NCI-H446 treated with DMSO at 0.1 percent for 48 hours (cell line): ENCODE measurements around the gene PRKN.

ENCODE experiments used
- DNase-seq: peaks from one replicate; lab custom pipeline; 2025; lab: John Stamatoyannopoulos, UW

Gene PRKN

GRCh38 chr6:161959072-161959471, 768.5 kb downstream of the PRKN start:
- no peak for DNase-seq

DNA sequence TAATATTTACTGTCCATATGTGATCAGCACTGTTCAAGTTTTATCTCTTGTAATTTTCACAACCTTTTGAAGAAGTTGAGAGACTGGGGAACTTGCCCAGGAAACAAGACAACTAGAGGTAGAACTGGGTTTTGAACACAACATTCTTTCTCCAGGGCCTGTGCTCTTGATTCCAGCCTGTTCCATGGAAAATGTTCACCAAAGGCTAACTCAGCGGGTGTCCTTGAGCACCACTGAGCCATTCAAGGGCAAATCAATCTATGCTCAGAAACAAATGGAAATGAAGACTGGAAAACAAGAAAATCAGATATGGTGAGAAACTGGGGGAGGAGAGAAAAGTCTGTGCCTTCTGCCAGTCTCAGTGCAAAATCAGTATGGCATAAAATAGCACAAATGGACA, 771.5 kb downstream of the PRKN start:
- no peak for DNase-seq

GRCh38 chr6:161954699-161955276, 772.8 kb downstream of the PRKN start:
- DNase-seq = no peak

- no peak for DNase-seq
Observed at GRCh38 chr6:161954077-161954476, 773.5 kb downstream of the PRKN start.

DNA sequence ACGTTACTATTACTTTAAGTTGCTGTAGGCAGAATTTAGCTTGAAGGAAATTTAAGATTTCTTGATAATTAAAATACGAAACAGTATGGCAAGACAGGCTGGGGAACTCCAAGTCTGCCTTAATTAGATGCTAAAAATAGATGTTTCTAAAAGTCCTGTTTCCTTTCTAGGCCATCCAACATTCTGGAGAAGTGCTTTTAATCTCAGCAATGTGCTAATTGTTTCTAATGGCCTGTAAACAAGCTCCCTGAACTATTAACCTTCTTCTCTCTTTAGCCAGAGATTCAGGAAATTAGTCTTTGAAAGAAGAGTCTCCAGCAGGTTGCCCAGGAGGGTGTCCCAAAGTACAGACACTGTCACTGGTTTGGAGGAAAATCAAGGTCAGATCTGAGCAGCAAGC, 776.4 kb downstream of the PRKN start:
- DNase-seq = no peak

GRCh38 chr6:161949531-161949930, 778.0 kb downstream of the PRKN start:
- DNase-seq = no peak

DNA sequence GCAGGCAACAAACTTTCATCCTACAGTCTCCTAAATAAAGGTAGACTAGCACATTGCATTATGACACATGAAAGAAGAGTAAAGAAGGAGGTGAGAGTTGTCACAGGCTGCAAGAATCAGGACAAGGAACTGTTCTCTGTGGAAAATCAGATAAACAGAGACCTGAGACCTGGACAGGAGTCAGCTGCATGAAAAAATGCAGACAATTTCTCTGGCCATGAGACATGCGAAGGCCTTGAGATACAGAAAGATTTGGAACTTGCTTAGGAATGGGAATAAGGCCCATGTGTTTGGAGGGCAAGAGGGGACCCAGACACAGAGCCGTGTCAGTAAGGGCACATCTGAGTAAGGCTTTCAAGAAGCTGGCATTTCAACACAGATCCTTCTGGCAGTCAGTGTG, 779.1 kb downstream of the PRKN start:
- DNase-seq = no peak

GRCh38 chr6:161947371-161947770, 780.2 kb downstream of the PRKN start:
- DNase-seq = no peak

DNA sequence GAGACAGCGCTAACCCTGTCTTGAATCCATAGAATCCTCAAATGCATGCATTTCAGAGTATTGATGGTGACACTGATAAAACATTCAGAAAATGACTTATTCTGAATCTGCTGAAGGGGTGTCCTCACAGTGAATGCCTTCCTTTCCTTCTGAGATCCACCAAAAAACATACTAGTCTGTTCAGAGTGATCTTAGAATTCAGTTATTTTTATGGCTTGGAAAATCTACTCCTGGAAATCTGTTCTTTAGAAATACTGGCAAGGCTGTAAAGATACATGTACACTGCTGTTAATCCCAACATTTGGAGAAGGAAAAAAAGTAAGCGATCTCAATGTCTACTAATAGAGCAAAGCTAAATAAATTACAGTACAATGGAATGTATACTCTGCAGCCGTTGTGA, 781.1 kb downstream of the PRKN start:
- DNase-seq = no peak

GRCh38 chr6:161943561-161943960, 784.0 kb downstream of the PRKN start:
- DNase-seq = no peak

DNA sequence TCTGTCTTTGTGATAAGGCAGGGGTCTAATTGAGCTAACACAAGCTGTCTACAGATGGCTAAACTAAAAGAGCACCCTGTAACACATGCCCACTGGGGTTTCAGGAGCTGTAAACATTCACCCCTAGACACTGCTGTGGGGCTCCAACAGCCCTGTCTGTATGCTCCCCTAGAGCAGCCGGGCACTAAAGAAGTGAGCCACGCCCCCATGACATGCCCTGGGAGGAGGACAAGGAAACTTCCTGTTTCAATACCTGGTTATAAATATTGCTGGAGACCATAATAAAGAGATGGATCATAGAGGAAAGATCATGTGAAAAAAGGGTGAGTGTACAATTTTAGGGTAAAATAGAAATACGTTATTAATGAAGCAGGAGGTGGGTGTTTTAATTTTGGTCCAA, 786.0 kb downstream of the PRKN start:
- DNase-seq = no peak

DNA sequence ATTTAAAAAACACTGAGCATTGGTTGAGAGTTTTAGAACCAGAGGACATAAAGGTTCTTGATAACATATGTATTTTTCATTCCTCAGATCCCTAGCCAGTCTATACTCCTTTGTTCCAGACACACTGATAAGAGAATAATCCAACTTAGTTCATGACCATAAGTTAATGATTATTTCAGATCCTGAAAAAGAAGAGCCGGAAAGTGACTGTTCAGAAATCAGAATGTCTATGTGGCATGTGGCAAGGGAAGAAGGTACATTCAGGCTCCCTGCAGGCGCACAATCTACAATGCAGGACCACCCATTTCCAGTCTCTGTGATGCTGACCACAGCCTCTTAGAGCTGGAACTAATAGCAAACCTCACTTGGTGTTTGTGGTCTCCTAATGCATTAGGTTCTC, 787.0 kb downstream of the PRKN start:
- DNase-seq = no peak

- DNase-seq = no peak
Observed at GRCh38 chr6:161926324-161926723, 801.2 kb downstream of the PRKN start.

GRCh38 chr6:161924516-161925116, 803.0 kb downstream of the PRKN start:
- DNase-seq = no peak

GRCh38 chr6:161922631-161923119, 804.9 kb downstream of the PRKN start:
- no peak for DNase-seq

- DNase-seq = no peak
Observed at GRCh38 chr6:161921602-161922395, 805.8 kb downstream of the PRKN start.

- DNase-seq = no peak
Observed at GRCh38 chr6:161919691-161920090, 807.9 kb downstream of the PRKN start.

GRCh38 chr6:161918628-161919205, 808.8 kb downstream of the PRKN start:
- no peak for DNase-seq

DNA sequence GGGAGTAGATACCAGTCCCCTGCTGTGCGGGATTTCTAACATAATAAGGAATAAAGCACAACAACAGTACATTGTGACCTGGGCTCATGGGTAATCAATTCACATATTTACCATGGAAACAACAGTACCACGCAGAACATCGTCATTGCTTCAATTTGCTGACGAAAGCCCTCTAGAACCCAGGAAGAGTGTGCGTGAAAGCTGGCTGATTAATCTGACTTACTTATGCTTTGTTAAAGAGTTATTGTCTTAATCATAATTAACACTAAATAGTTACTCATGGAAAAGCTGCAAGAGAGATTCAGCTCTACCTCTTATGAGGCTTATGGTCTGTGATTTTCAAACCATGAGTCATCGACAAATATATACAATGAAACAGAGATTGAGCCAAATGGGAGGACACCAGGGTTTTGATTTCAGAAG, 809.4 kb downstream of the PRKN start:
- DNase-seq = no peak

DNA sequence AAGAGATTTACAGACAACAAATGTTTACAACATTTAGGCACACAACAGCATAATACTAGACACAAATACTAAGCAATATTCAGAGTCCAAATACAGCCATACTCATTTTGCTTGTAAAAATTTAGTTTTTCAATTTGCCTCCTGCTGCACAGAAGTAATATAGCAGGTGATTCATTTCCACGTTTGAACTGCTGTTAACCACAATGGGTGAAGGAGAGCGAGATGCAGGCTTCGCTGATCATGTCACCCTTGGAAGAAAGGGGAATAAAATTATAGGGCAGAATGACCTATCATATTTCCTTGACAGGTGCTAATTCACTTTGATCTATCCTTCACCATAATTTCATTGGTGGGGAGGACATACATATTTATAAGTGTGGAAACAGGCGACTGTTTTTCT, 809.9 kb downstream of the PRKN start:
- no peak for DNase-seq

DNA sequence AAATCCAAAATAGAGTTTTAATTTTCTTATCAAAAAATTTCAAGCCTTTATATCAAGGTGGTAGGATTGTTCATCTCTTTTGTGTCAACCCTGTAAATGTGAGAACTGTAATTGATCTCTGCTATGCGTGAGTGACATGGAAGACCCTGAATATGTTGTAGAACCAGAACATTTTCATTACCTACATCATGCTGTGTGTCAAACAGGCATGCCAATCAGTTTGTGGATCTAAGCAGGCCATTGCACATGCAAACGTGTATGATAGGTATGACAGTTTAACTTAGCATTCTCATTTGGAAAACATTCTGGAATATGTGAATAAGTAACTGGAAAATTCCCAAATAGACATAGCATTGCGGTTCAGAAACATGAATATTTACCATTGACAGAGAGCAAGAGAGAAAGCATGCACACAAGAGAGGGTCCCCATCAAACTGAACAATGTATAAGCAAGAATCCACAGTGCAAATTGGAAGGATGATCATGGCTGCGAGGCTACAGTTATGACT, 812.1 kb downstream of the PRKN start:
- DNase-seq = no peak

DNA sequence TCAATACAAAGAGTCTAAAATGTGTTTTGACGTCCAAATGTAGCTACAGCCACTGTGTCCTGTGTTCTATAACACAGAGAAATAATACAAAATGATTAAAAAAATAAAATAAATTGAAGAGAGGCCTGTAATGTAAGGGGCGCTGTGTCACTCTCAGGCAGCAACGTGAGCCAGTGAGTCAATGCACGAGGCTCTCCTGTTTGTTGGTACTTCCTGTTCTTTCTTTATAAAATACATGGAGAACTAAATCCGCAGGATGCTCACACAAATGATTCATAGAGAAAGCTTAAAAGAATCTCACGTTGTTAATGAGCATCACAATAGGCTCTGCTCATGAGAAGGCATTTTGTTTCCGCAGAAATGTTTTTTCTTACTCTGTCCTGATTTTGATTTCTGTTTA, 818.7 kb downstream of the PRKN start:
- DNase-seq = no peak

GRCh38 chr6:161906571-161906970, 821.0 kb downstream of the PRKN start:
- DNase-seq = no peak
